GM19035 (cell line): ENCODE measurements around the gene ZNF587B.
"Not testable (repeated sequence)": the region's sequence is repeated elsewhere in the genome, so short reads cannot be mapped to it uniquely, and the experiment has no call there.

Source experiments
- ATAC-seq: cut with Tn5 transposase; IDR thresholded peaks from one replicate; pipeline ENCODE4 v1.9.1; 2021; ENCODE audit not compliant: unreplicated experiment

Gene ZNF587B

GRCh38 chr19:57869655-57870054 lies 39.6 kb downstream of the ZNF587B start:
- not testable (repeated sequence) for ATAC-seq

DNA sequence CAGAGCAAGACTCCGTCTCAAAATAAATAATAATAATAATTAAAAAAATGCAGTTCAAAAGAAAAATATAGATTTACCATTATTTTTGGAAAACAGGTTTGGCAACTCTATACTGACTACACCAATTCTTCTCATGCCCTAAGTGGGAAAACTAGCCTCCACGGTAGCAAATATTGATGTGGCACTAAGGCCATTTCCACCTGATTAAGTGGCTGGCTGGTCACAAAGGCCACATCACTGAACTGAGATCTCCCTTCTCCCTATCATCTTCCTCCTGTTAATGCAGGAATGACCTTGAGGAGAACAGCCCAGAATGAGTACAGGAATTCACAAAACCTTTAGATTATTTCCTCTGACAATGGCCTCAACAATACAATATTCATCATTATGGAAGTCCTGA lies 40.1 kb downstream of the ZNF587B start:
- ATAC-seq: no peak

GRCh38 chr19:57872450-57872849 lies 42.4 kb downstream of the ZNF587B start:
- no peak for ATAC-seq

GRCh38 chr19:57873883-57874799 lies 44.0 kb downstream of the ZNF587B start:
- ATAC-seq: not testable (repeated sequence)

DNA sequence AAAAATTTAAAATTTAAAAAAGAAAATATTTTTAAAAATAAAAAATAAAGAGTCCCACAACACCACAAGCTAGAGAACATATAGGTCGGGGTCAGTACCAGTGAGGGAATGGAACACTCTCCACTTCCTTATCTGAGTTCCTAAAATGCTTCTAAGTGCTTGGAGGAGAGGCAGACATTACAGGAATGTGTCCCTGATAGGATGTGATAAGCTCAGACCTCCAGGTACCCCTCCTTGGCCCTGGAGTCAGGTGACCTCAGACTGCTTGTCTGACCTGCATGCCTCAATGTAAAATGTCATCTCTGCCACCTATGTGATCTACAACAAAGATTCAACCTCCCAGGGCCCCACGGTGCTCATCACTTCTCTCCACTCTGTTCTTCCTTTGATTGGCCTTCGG lies 55.9 kb downstream of the ZNF587B start:
- ATAC-seq: no peak

GRCh38 chr19:57887195-57887941 lies 57.3 kb downstream of the ZNF587B start:
- ATAC-seq: no peak

DNA sequence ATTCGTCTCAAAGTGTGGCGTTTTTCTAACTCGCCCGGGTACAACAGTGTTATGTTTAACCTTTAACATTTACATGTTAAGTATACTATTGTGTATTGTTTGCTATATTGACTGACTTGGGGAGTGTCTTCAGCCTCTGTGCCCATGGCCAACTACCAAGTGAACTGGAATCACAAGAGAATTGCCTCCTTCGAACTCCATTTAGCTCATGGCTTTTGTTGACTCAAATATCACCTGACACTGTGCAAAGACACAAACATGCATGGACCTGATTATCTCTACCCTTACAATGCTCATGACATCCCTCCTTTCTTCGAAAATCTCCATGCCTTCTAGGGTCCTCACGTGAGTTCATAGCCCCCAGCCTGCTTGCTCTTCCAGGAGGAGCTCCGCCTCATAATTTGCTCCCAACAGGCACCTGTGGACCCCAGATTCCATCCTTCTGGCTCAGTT lies 58.0 kb downstream of the ZNF587B start:
- no peak for ATAC-seq

DNA sequence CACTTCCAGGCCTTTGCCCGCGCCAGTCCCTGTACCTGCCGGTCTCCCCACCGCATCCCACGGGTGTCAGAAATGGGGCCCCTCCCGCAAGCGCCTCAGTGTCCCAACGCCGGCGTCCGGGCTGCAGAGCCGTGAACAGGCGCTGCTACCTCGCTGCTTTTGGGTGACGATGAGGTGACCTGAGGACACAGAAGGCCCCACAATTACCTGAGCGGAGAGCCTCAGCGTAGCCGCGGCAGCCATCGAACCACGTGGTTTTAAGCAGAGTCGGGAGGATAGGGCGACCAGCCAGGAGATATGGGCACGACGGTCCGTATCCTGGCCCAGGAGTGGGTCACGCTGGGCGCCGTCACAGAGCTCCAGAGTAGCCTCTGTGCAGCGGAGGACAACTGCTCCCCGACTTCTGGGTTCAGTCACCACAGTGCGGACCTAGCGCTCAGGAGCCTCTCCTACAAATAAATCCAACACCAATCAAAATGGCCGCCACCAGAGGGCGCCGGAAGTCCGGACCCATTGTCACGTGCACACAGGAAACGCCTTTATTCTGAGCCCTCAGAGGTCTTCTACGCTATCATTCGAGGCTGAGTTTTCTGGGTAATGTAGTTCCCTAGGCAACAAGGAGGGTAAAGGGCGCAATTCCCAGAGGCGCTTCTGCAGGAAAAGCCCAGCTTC lies 58.6 kb downstream of the ZNF587B start, which contains the start of gene ZNF814:
Gene ZNF814 (minus strand): TSS at position 478 of the 672 bp plus-strand sequence. CDS start 235 bp downstream, at position 243.
- ATAC-seq: no peak

- ATAC-seq: not testable (repeated sequence)
Measured at GRCh38 chr19:57890706-57891105, 60.6 kb downstream of the ZNF587B start.
